SK-N-SH treated with all-trans-retinoic acid at 6 μM for 48 hours (cell line): ENCODE measurements around the gene CDC42BPB.

Experiments
- ATAC-seq: fragments of 200-7000 bp; cut with Tn5 transposase; 3 replicates; pipeline ENCODE4 v1.9.1; 2020; ENCODE audit warnings: mild to moderate bottlenecking, moderate library complexity
- ARNTL ChIP-seq: fragments of 450-650 bp; formaldehyde crosslinking; IDR thresholded peaks from 2 replicates; pipeline ENCODE4 v1.5.0; 2020; ENCODE audit warnings: low read depth, mild to moderate bottlenecking, moderate library complexity, borderline replicate concordance
- BACH2 ChIP-seq: fragments of 250-450 bp; sonication (Bioruptor Pico); IDR thresholded peaks from 2 replicates; pipeline ENCODE4 v1.9.0; 2021; ENCODE audit warnings: mild to moderate bottlenecking, borderline replicate concordance
- CREB5 ChIP-seq: fragments of 250-450 bp; sonication (Bioruptor Pico); IDR thresholded peaks from 2 replicates; pipeline ENCODE4 v1.5.1; 2020; ENCODE audit warnings: low read depth, mild to moderate bottlenecking, moderate library complexity
- CSDC2 ChIP-seq: fragments of 250-450 bp; sonication (Bioruptor Pico); IDR thresholded peaks from 2 replicates; pipeline ENCODE4 v1.5.0; 2020; ENCODE audit warnings: mild to moderate bottlenecking, moderate library complexity
- CSRNP3 ChIP-seq: fragments of 250-450 bp; sonication (Bioruptor Pico); IDR thresholded peaks from 2 replicates; pipeline ENCODE4 v1.5.1; 2021; ENCODE audit warnings: mild to moderate bottlenecking, moderate library complexity
- ESRRG ChIP-seq: fragments of 250-450 bp; sonication (Bioruptor Pico); IDR thresholded peaks from 2 replicates; pipeline ENCODE4 v1.6.1; 2021; ENCODE audit warnings: mild to moderate bottlenecking
- GLIS3 ChIP-seq: fragments of 250-450 bp; sonication (Bioruptor Pico); IDR thresholded peaks from 2 replicates; pipeline ENCODE4 v1.5.0; 2020; ENCODE audit warnings: mild to moderate bottlenecking, moderate library complexity
- ISL1 ChIP-seq: fragments of 250-450 bp; sonication (Bioruptor Pico); IDR thresholded peaks from 2 replicates; pipeline ENCODE4 v2.1.2; 2022; ENCODE audit warnings: mild to moderate bottlenecking, moderate library complexity
- PATZ1 ChIP-seq: fragments of 250-450 bp; sonication (Bioruptor Pico); IDR thresholded peaks from 2 replicates; pipeline ENCODE4 v1.8.0; 2020; ENCODE audit warnings: mild to moderate bottlenecking, moderate library complexity, borderline replicate concordance
- PPARA ChIP-seq: fragments of 250-450 bp; sonication (Bioruptor Pico); IDR thresholded peaks from 2 replicates; pipeline ENCODE4 v1.5.0; 2020; ENCODE audit warnings: mild to moderate bottlenecking, borderline replicate concordance
- RARB ChIP-seq: fragments of 250-450 bp; sonication (Bioruptor Pico); IDR thresholded peaks from 2 replicates; pipeline ENCODE4 v1.8.0; 2021; ENCODE audit warnings: mild to moderate bottlenecking, moderate library complexity
- SNAI2 ChIP-seq: fragments of 250-450 bp; sonication (Bioruptor Pico); IDR thresholded peaks from 2 replicates; pipeline ENCODE4 v1.5.0; 2020; ENCODE audit warnings: mild to moderate bottlenecking, moderate library complexity
- TCF4 ChIP-seq: fragments of 250-450 bp; sonication (Bioruptor Pico); IDR thresholded peaks from 2 replicates; pipeline ENCODE4 v1.8.0; 2021; ENCODE audit warnings: mild to moderate bottlenecking, moderate library complexity, borderline replicate concordance
- TOX ChIP-seq: fragments of 250-450 bp; sonication (Bioruptor Pico); IDR thresholded peaks from 2 replicates; pipeline ENCODE4 v1.8.0; 2021; ENCODE audit warnings: mild to moderate bottlenecking, moderate library complexity, borderline replicate concordance
- TSHZ2 ChIP-seq: fragments of 250-450 bp; sonication (Bioruptor Pico); IDR thresholded peaks from 2 replicates; pipeline ENCODE4 v1.5.0; 2020; ENCODE audit warnings: mild to moderate bottlenecking, moderate library complexity
- ZC3H10 ChIP-seq: fragments of 250-450 bp; sonication (Bioruptor Pico); IDR thresholded peaks from 2 replicates; pipeline ENCODE4 v1.5.1; 2021; ENCODE audit warnings: mild to moderate bottlenecking, moderate library complexity
- ZFP30 ChIP-seq: fragments of 450-650 bp; formaldehyde crosslinking; IDR thresholded peaks from 2 replicates; pipeline ENCODE4 v1.5.0; 2022; ENCODE audit warnings: mild to moderate bottlenecking, moderate library complexity
- ZNF565 ChIP-seq: fragments of 450-650 bp; formaldehyde crosslinking; conservative IDR thresholded peaks from 2 replicates; pipeline ENCODE4 v1.5.0; 2020; ENCODE audit warnings: low read depth, mild to moderate bottlenecking, moderate library complexity
- ZNF70 ChIP-seq: fragments of 450-650 bp; formaldehyde crosslinking; IDR thresholded peaks from 2 replicates; pipeline ENCODE4 v1.5.0; 2020; ENCODE audit warnings: mild to moderate bottlenecking, moderate library complexity
- ZNF8 ChIP-seq: fragments of 450-650 bp; formaldehyde crosslinking; IDR thresholded peaks from 2 replicates; pipeline ENCODE4 v1.5.0; 2020; ENCODE audit warnings: mild to moderate bottlenecking, moderate library complexity

The CDC42BPB gene

GRCh38 chr14:102955636-102956408 is 101.5 kb downstream of the CDC42BPB start:
- ATAC-seq = no peak
- no peak for TF ChIP-seq ZNF70 (CRISPR knock-in tag)
- TF ChIP-seq BACH2 (CRISPR knock-in tag) = no peak
- no peak for TF ChIP-seq ISL1 (CRISPR knock-in tag)
- no peak for TF ChIP-seq SNAI2
- no peak; the same call in 1 of the 2 replicates for TF ChIP-seq TCF4
- TF ChIP-seq ZFP30 (CRISPR knock-in tag) = no peak
- TF ChIP-seq TOX (CRISPR knock-in tag) = no peak
- TF ChIP-seq ZNF565 (CRISPR knock-in tag) = no peak
- TF ChIP-seq CSDC2 (CRISPR knock-in tag) = no peak
- TF ChIP-seq PPARA (CRISPR knock-in tag) = no peak
- no peak for TF ChIP-seq RARB (CRISPR knock-in tag)
- no peak for TF ChIP-seq TSHZ2 (CRISPR knock-in tag)
- no peak for TF ChIP-seq CREB5 (CRISPR knock-in tag)
- no peak for TF ChIP-seq ESRRG
- no peak for TF ChIP-seq PATZ1 (CRISPR knock-in tag)

GRCh38 chr14:102954081-102954789 is 103.1 kb downstream of the CDC42BPB start:
- TF ChIP-seq BACH2 (CRISPR knock-in tag) = no peak
- TF ChIP-seq CSDC2 (CRISPR knock-in tag) = no peak
- TF ChIP-seq RARB (CRISPR knock-in tag) = no peak
- no peak for TF ChIP-seq ESRRG
- no peak for TF ChIP-seq CREB5 (CRISPR knock-in tag)
- TF ChIP-seq CSRNP3 (CRISPR knock-in tag) = no peak
- no peak for TF ChIP-seq ZNF70 (CRISPR knock-in tag)
- no peak for TF ChIP-seq ZNF565 (CRISPR knock-in tag)
- no peak for TF ChIP-seq TCF4
- no peak for TF ChIP-seq ZNF8 (CRISPR knock-in tag)
- TF ChIP-seq TSHZ2 (CRISPR knock-in tag) = no peak
- TF ChIP-seq GLIS3 (CRISPR knock-in tag) = no peak
- TF ChIP-seq ZC3H10 (CRISPR knock-in tag) = no peak
- TF ChIP-seq PPARA (CRISPR knock-in tag) = no peak
- TF ChIP-seq ISL1 (CRISPR knock-in tag) = no peak
- TF ChIP-seq ARNTL = no peak
- ATAC-seq = no peak
